Activated CD4-positive, alpha-beta T cell treated with anti-CD3 and anti-CD28 coated beads, Interleukin-2, amount 10 ng/mL, durations not matched to agents 7 days and 5 days (primary cell): ENCODE measurements around the gene RABGGTA. TPM values are rescaled to one million over a fixed set of nuclear protein-coding genes. Genes with fewer than 3 reads are reported as not detected.
"Not testable (repeated sequence)": the region's sequence is repeated elsewhere in the genome, so short reads cannot be mapped to it uniquely, and the experiment has no call there.

Source experiments
- CTCF ChIA-PET: fragments of 350-600 bp; sonication (Branson Sonifier 250); formaldehyde crosslinking; loops from one replicate; lab custom pipeline; 2021; ENCODE audit warnings: antibody characterized with exemption; lab: Charles Lee
- POLR2A ChIA-PET: fragments of 350-600 bp; sonication (Branson Sonifier 250); formaldehyde crosslinking; loops from one replicate; lab custom pipeline; 2021; ENCODE audit warnings: antibody characterized with exemption; lab: Charles Lee
- DNase-seq: peaks from one replicate; pipeline ENCODE4 v3.0.0-alpha.2; 2020
- H3K27ac Mint-ChIP-seq: one replicate; pipeline ENCODE4 v1.8.0; 2021; ENCODE audit warnings: mild to moderate bottlenecking, moderate library complexity, mixed read lengths
- H3K27me3 Mint-ChIP-seq: one replicate; pipeline ENCODE4 v1.8.0; 2021; ENCODE audit warnings: mixed read lengths
- H3K36me3 Mint-ChIP-seq: one replicate; pipeline ENCODE4 v1.8.0; 2021; ENCODE audit warnings: low read depth, mixed read lengths
- H3K4me1 Mint-ChIP-seq: one replicate; pipeline ENCODE4 v1.8.0; 2021; ENCODE audit warnings: mixed read lengths
- H3K4me3 Mint-ChIP-seq: one replicate; pipeline ENCODE4 v1.8.0; 2021; ENCODE audit warnings: mild to moderate bottlenecking, moderate library complexity, mixed read lengths
- H3K9me3 Mint-ChIP-seq: one replicate; pipeline ENCODE4 v1.8.0; 2021; ENCODE audit warnings: mixed read lengths
- total RNA-seq, 2 experiments: library from RNA; stranded (reverse); gene quantifications; one replicate each; pipeline ENCODE4 v1.2.3, GENCODE V29; 2021

Gene RABGGTA
- total RNA-seq, 2 experiments from 2014 or later, result 54.8 to 55.0 TPM

- no peak overlapping the region for H3K4me3 Mint-ChIP-seq
- peaks cover 12% of the 10 kb centered on the region for H3K36me3 Mint-ChIP-seq
- ChIA-PET CTCF (interaction anchor here (0.6 to 1.9 kb wide), 4 partner anchors 14 to 361 kb away, joined by 3 to 5 read pairs (median 4); no protein-coding TSS in a partner anchor), POLR2A (no interaction called here)
- no peaks in the 10 kb centered on the region for H3K27me3 Mint-ChIP-seq
- no peak overlapping the region for H3K27ac Mint-ChIP-seq
- H3K4me1 Mint-ChIP-seq, result peaks cover 13% of the 10 kb centered on the region
- DNase-seq, result no peak
- H3K9me3 Mint-ChIP-seq, result no peaks in the 10 kb centered on the region
Measured at GRCh38 chr14:24255438-24255837, 16.0 kb downstream of the RABGGTA start.

DNA sequence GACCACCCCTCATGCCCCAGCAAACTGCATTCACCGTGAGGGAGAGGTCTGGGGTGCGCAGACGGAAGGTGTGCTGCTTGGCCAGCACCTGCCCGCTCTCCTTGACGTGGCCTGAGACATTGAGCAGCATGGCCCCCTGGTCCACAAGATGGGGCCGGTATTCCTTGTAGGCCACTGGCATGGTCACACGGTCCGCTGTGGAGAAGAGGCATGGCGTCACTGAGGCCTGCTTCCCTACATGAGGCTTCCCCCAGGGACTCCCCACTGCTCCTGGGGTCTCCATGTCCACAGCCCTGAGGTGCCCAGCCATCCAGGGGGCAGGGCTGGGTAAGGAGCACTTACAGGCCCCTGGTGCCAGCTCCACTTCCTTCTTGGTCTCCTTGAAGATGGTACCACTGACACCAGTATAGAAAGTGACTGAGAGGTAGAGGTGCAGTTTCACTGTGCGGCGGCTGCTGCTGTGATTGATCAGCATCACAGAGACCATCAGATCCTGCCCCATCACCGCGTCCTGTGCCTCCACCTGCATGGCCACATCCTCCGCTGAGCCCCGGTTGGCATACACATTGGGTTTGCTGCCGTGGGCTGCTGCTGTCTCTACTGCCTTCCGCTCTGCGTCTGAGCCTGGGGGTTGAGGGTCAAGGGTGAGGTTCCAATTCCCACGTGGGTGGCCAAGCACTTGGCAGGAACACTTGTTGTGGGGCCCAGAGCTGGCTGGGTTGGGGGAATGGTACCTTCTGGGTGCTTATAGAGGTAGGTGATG lies 16.6 kb downstream of the RABGGTA start:
- POLR2A ChIA-PET, result no interaction called here
- Mint-ChIP-seq H3K27me3 (no peaks in the 10 kb centered on the region), H3K36me3 (peaks cover 16% of the 10 kb centered on the region), H3K4me3 (no peak overlapping the region), H3K4me1 (peaks cover 20% of the 10 kb centered on the region), H3K27ac (no peak overlapping the region), H3K9me3 (no peaks in the 10 kb centered on the region)
- CTCF ChIA-PET, result interaction anchor here (0.8 to 1.1 kb wide), 2 partner anchors 42 to 79 kb away, joined by 3 to 4 read pairs; no protein-coding TSS in a partner anchor
- DNase-seq, result no peak

GRCh38 chr14:24253936-24254335 lies 17.5 kb downstream of the RABGGTA start:
- POLR2A ChIA-PET, result no interaction called here
- H3K4me3 Mint-ChIP-seq, result no peak overlapping the region
- H3K36me3 Mint-ChIP-seq, result peaks cover 19% of the 10 kb centered on the region
- no peaks in the 10 kb centered on the region for H3K27me3 Mint-ChIP-seq
- no peaks in the 10 kb centered on the region for H3K9me3 Mint-ChIP-seq
- no peak overlapping the region for H3K27ac Mint-ChIP-seq
- no peak for DNase-seq
- H3K4me1 Mint-ChIP-seq, result peaks cover 27% of the 10 kb centered on the region
- CTCF ChIA-PET, result interaction anchor here (0.6 to 4.3 kb wide), 4 partner anchors 17 to 54 kb away, joined by 3 to 29 read pairs (median 16); partner anchors contain the start of genes CIDEB and RABGGTA

DNA sequence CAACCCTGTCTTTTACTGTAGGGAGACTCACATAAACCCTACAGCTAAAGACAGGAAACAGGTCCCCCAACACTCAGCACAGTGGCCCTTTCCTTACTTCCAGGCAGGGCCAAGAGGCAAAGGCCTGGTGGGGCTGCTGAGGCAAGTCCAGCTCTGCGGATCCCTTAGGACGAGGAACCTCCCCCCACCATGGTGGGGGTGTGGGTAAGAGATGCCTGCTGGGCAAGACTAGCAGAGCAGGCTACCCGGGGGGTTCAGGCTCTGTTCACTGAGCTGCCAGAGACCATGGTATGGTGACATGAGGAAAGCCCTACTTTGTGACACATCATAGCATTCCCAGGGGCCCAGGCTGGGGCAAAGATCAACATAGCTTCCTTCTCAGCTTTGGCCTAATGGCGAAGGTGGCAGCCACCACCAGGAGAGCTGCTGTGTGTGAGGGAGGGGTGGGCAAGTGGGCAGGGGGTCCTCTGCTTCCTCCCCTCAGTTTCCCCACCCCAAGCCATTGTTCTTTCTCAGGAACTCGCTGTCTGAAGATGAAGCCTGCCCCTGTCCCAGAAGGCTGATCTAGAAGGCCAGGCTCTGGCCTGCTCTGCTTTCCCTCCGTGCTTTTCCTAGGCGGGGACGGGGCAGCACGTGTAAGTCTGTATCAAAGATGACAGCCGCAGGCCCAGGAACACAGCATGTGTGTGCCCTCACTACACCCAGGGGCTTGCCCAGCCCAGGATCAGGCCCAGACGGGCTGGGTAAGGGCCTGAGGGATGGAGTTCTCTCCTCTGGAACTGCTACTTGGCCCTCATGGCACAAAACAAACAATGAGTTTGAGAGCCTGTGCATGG lies 18.9 kb downstream of the RABGGTA start:
- Mint-ChIP-seq H3K4me3 (no peak overlapping the region), H3K27ac (no peak overlapping the region), H3K4me1 (peaks cover 40% of the 10 kb centered on the region), H3K36me3 (peaks cover 29% of the 10 kb centered on the region), H3K27me3 (no peaks in the 10 kb centered on the region), H3K9me3 (no peaks in the 10 kb centered on the region)
- POLR2A ChIA-PET, result no interaction called here
- no peak for DNase-seq
- CTCF ChIA-PET, result interaction anchor here (1.0 to 4.3 kb wide), 6 partner anchors 10 to 57 kb away, joined by 3 to 29 read pairs (median 16); partner anchors contain the start of genes CIDEB, RABGGTA, TINF2 and TM9SF1

GRCh38 chr14:24251880-24252288 lies 19.5 kb downstream of the RABGGTA start:
- Mint-ChIP-seq H3K4me1 (peaks cover 43% of the 10 kb centered on the region), H3K36me3 (peaks cover 30% of the 10 kb centered on the region), H3K4me3 (no peak overlapping the region), H3K27ac (peak overlapping the region; percentile 28), H3K9me3 (no peaks in the 10 kb centered on the region), H3K27me3 (no peaks in the 10 kb centered on the region)
- ChIA-PET POLR2A (no interaction called here), CTCF (interaction anchor here (1.1 to 4.3 kb wide), 6 partner anchors 9 to 56 kb away, joined by 3 to 29 read pairs (median 16); partner anchors contain the start of genes CIDEB, RABGGTA and TINF2)
- DNase-seq, result no peak

DNA sequence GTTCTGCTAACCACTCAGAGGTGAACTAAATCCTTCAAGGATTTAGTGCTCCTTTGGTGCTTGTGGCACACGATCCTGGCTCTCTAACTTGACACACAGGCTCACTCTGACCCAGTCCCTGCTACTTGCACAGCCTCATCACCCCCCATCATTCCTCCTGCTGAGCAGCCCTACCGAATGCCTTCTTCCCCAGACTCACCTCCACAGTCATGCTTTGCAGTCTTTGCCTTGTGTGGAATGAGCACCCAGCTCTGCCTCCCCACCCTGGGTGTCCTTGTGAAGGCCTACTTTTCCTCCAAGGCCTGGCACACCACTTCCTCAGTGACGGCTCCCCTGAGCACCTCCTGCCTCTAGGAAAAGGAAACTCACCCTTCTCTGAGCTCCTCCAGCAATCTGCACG lies 21.0 kb downstream of the RABGGTA start:
- no peaks in the 10 kb centered on the region for H3K9me3 Mint-ChIP-seq
- peak overlapping the region; percentile 33 for H3K4me3 Mint-ChIP-seq
- peaks cover 47% of the 10 kb centered on the region for H3K4me1 Mint-ChIP-seq
- POLR2A ChIA-PET, result no interaction called here
- no peak for DNase-seq
- no peaks in the 10 kb centered on the region for H3K27me3 Mint-ChIP-seq
- H3K27ac Mint-ChIP-seq, result peak overlapping the region; percentile 76
- CTCF ChIA-PET, result interaction anchor here (1.1 to 4.3 kb wide), 9 partner anchors 8 to 82 kb away, joined by 3 to 29 read pairs (median 4); partner anchors contain the start of genes CIDEB, RABGGTA and TINF2
- H3K36me3 Mint-ChIP-seq, result peaks cover 30% of the 10 kb centered on the region

DNA sequence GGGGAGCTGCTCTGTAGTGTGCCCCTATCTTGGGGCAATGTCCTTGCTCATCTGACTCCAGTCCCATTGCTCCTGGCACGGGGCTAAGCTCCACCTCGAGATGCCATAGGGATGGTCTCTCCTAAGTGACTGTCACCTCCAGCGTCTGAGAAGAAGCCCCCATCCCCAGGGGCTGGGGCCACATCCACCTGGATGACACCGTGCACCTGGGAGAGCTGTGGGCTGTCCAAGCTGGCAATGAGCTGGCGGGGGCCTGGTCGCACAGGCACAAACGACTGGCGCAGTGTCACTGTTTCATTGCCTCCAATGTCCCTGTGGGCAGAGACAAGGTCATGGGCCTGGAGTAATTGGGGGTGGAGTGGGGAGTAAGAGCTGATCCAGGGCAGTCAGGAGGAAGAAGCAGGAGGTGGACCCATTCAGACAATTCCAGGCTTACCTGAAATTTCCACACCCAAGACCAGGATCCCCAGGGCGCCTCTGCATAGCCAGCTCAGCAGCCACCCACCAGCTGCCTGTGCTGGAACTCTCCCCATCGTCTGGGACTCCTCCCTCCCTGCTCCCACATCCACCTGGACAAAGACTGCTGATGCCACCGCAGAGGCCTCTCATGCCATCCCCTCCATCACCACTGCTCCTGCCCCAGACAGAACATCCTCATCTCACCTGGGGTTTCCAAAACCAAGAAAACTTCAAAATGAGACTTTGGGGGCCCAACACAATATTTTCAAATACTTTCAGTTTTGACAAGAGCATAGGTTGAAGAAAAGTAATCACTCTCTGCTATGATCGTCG lies 22.0 kb downstream of the RABGGTA start:
- no peak for DNase-seq
- Mint-ChIP-seq H3K4me3 (peak overlapping the region; percentile 27), H3K27ac (peak overlapping the region; percentile 76), H3K9me3 (no peaks in the 10 kb centered on the region), H3K36me3 (peaks cover 33% of the 10 kb centered on the region), H3K4me1 (peaks cover 52% of the 10 kb centered on the region), H3K27me3 (no peaks in the 10 kb centered on the region)
- ChIA-PET POLR2A (no interaction called here), CTCF (interaction anchor here (1.0 to 2.1 kb wide), 7 partner anchors 9 to 50 kb away, joined by 3 to 7 read pairs (median 4); partner anchors contain the start of genes DHRS1, NOP9 and RABGGTA)

DNA sequence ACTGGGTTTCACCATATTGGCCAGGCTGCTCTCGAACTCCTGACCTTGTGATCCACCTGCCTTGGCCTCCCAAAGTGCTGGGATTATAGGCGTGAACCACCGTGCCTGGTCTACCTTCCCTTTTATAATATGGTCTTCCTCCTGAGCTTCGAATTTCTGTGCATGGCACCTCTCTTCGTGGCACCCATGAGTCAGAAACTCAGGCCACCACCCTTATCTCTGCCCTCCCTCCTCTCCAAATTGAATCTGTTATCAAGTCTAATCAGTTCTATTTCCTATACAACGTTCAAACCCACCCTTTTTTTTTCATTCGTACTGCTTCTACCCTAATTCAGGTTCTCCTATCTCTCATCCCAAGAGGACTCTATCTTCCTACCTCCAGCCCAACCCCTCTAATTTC lies 24.0 kb downstream of the RABGGTA start:
- H3K4me1 Mint-ChIP-seq, result peaks cover 63% of the 10 kb centered on the region
- no peaks in the 10 kb centered on the region for H3K27me3 Mint-ChIP-seq
- H3K36me3 Mint-ChIP-seq, result peaks cover 28% of the 10 kb centered on the region
- no peaks in the 10 kb centered on the region for H3K9me3 Mint-ChIP-seq
- H3K4me3 Mint-ChIP-seq, result peak overlapping the region; percentile 28
- peak overlapping the region; percentile 98 for H3K27ac Mint-ChIP-seq
- CTCF ChIA-PET, result interaction anchor here (0.7 to 3.3 kb wide), 15 partner anchors 10 to 184 kb away, joined by 3 to 17 read pairs (median 7); partner anchors contain the start of genes CIDEB, MDP1 and RABGGTA
- no peak for DNase-seq
- POLR2A ChIA-PET, result interaction anchor here (0.6 to 1.1 kb wide), 4 partner anchors 23 to 139 kb away, joined by 3 to 11 read pairs (median 3); partner anchors contain the start of genes CIDEB and RABGGTA

- peaks cover 63% of the 10 kb centered on the region for H3K4me1 Mint-ChIP-seq
- peaks cover 31% of the 10 kb centered on the region for H3K36me3 Mint-ChIP-seq
- CTCF ChIA-PET, result interaction anchor here (0.7 to 3.3 kb wide), 15 partner anchors 9 to 387 kb away, joined by 3 to 17 read pairs (median 7); partner anchors contain the start of genes CIDEB, IRF9, MDP1 and RABGGTA
- POLR2A ChIA-PET, result interaction anchor here (0.5 to 1.0 kb wide), 3 partner anchors 24 to 138 kb away, joined by 3 to 11 read pairs (median 3); partner anchors contain the start of genes PSME2, RABGGTA and RNF31
- peak overlapping the region; percentile 98 for H3K27ac Mint-ChIP-seq
- DNase-seq, result peak; percentile 64
- no peaks in the 10 kb centered on the region for H3K9me3 Mint-ChIP-seq
- H3K27me3 Mint-ChIP-seq, result no peaks in the 10 kb centered on the region
- H3K4me3 Mint-ChIP-seq, result peak overlapping the region; percentile 63
Measured at GRCh38 chr14:24246765-24247212, 24.6 kb downstream of the RABGGTA start.

GRCh38 chr14:24245350-24245749 lies 26.0 kb downstream of the RABGGTA start:
- DNase-seq, H3K9me3 Mint-ChIP-seq, H3K27me3 Mint-ChIP-seq, H3K4me3 Mint-ChIP-seq: not testable (repeated sequence)
- ChIA-PET POLR2A (interaction anchor here (0.9 kb wide), 1 partner anchor 26 kb away, joined by 3 read pairs; the partner anchor contains the start of gene RABGGTA), CTCF (interaction anchor here (0.6 to 3.3 kb wide), 10 partner anchors 16 to 1211 kb away, joined by 3 to 17 read pairs (median 7); partner anchors contain the start of genes CIDEB, LTB4R2, MDP1 and RABGGTA)
- peaks cover 33% of the 10 kb centered on the region for H3K36me3 Mint-ChIP-seq
- peaks cover 57% of the 10 kb centered on the region for H3K4me1 Mint-ChIP-seq
- H3K27ac Mint-ChIP-seq, result peak overlapping the region; percentile 80

- H3K4me3 Mint-ChIP-seq, result peak overlapping the region; percentile 95
- POLR2A ChIA-PET, result interaction anchor here (1.4 to 2.0 kb wide), 4 partner anchors 28 to 129 kb away, joined by 3 to 10 read pairs (median 6); partner anchors contain the start of genes DCAF11, NRL and RABGGTA
- peak overlapping the region; percentile 100 for H3K27ac Mint-ChIP-seq
- no peaks in the 10 kb centered on the region for H3K27me3 Mint-ChIP-seq
- no peak for DNase-seq
- CTCF ChIA-PET, result interaction anchor here (0.6 to 4.2 kb wide), 30 partner anchors 9 to 499 kb away, joined by 3 to 93 read pairs (median 7); partner anchors contain the start of genes CHMP4A, CIDEB, DHRS1 and GMPR2
- peaks cover 42% of the 10 kb centered on the region for H3K36me3 Mint-ChIP-seq
- peaks cover 59% of the 10 kb centered on the region for H3K4me1 Mint-ChIP-seq
- no peaks in the 10 kb centered on the region for H3K9me3 Mint-ChIP-seq
Measured at GRCh38 chr14:24243336-24243836, 28.0 kb downstream of the RABGGTA start.
